NCI-H526 treated with DMSO at 0.1 percent for 48 hours (cell line): Measurements from ENCODE around the gene OTUD4.

ENCODE experiments used
- DNase-seq: peaks from one replicate; lab custom pipeline; 2025; lab: John Stamatoyannopoulos, UW

OTUD4 gene

DNA sequence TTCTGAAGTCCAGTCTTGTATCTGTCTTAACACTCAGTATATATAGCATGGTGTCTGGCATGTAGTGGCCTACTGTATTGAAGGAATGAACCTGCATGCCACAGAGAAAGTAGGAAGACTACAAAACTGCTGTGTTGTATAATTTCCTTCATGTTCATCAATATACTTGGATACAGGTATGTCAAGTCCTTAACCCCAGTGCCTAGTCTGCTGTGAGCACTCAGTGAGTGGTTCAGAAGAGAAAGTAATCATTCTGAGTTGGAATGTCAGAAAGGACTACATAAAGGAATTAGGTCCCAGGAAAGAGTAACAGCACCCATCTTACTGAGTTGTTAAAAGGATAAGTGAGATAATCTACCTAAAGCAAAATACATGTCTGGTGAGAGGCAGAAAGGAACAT lies 50.3 kb downstream of the OTUD4 start:
- DNase-seq = no peak

DNA sequence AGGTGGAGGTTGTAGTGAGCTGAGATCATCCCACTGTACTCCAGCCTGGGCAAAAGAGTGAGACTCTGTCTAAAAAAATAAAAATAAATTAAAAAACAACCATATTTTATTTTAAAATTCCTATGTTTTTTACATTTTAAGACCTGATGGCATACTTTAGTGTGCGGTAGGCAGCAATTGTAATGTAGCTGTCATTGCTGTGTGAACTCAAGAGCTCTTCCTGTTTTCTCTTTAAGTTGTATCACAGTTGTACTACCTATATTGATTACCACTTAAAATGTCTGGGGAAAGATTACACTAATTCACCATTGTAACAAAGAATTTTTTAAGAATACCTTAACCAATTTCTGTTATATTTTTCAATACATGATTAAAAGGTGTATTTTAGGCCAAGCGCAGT lies 55.0 kb downstream of the OTUD4 start:
- no peak for DNase-seq

DNA sequence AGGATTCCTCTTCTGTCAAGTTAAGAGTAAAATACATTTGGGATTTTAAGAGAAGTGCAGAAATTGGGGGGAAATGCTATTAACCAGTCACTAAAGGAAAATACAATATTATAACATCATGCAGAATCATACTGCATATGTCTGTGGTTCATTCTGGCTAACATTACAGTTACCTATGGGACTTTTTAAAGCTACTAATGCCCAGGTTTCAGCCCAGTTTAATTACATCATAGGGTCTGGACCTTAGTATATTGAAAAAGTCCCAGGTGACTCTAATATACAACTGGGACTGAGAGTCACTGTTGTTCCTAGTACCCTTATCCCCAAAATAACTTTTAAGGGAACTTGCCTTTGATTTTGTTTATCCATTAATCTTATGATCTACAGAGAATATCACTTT lies 72.3 kb downstream of the OTUD4 start:
- no peak for DNase-seq

DNA sequence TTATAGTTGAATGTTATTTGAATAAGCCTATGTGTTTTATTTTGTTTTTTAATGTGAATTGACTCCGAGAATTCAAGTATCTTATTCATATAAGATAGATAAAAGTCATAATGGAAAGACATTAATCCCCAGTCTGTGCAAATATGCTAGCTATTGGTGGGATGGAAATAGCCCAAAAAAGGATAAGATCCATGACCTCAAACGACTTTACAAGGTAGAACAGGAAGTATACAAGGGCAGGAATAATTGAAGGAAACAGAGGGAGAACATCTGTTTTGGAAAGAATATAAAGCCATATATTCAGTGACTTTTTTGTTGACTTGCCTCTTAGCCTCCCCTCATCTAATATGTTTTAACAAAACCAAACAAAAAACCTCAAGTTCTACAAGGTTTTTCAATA lies 73.3 kb downstream of the OTUD4 start:
- DNase-seq = no peak

- DNase-seq = no peak
These were observed 76.9 kb downstream of the OTUD4 start for GRCh38 chr4:145103496-145103895.

DNA sequence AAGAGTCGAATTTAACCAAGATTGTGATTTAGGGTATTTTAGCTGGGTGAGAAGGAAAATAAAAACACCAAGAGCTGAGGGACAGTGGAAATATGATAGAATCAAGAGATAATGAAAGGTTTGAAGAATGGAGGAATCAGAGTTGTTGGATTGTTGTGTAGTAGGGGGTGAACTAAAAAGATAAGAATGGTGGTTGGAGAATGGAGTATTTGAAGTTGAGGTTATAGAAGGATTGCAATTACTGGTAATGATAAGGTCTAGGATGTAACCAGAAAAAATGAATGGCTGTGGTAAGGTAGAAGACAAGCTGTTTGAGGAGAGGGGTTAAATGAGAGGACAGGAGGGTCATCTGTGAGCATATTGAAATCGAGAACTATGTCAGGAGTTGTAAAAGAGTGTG lies 77.8 kb downstream of the OTUD4 start:
- DNase-seq = no peak

- DNase-seq = no peak
These were observed 79.3 kb downstream of the OTUD4 start for GRCh38 chr4:145101091-145101490.

GRCh38 chr4:145099653-145100052 lies 80.7 kb downstream of the OTUD4 start:
- DNase-seq = no peak

DNA sequence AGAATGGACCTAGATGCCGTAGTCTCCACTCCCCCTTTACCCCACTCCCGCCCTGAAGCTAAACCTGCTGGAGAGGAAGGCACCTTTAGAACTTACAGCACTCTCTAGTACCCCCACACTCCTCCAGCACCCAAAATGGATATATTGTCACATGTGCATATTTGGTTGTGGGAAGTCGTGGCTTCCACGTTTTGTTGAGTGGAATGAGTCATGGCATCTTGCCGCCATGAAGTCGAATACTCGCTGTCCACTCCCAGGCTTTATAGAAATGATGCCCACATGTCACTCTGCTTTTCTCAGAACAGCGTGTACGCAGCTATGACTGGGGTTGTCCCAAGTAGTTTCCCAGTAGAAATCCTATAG lies 81.7 kb downstream of the OTUD4 start:
- peak; percentile 33 for DNase-seq

DNA sequence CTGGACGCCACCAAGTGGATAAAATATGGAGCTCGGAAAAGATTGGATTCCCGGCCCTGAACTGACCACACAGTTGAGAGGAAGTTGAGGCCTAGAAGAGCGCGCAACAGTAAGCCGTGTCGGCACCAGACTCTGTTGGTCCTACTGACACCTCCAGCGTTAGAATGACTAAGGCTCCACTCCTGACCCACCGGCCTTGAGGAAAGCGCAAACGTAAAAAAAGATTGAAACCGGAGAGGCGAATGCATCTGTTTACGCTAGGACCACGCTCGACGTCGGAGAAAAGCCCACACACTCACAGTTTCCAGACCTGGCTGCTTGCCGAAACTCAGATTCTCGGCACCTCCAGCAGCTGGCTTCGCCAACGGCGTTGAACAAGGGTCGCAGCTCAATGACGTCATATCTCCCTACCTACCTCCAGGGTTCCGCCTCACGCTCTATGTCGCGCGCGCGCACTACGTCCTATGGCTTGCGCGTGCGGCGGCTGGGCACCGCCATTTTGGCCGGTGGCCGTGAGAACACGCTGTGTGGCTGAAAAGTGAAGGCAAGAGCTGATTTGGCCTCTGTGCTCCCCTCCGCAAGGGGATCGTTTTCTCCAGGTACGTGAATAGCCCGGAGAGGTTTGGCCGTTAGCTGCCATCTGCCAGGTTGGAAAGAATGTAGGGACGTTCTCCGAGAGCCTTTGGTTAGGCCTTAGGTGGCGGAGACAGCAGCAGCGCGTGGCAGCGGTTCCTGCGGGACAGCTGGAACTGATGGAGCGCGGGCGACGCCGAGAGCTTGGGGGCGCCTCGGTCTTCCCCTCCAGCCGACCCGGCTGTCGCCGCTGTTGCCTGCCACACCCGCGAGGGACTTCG lies 82.3 kb downstream of the OTUD4 start, which contains the start of the genes ABCE1 and ANAPC10:
Gene ABCE1, plus strand, starts transcription at position 491 of the 854 bp plus-strand sequence. CDS start 6,102 bp downstream, outside the sequence.
Gene ANAPC10, minus strand, starts transcription at position 376 of the 854 bp plus-strand sequence. CDS start 2,097 bp downstream, outside the sequence.
- peak; percentile 96 for DNase-seq

DNA sequence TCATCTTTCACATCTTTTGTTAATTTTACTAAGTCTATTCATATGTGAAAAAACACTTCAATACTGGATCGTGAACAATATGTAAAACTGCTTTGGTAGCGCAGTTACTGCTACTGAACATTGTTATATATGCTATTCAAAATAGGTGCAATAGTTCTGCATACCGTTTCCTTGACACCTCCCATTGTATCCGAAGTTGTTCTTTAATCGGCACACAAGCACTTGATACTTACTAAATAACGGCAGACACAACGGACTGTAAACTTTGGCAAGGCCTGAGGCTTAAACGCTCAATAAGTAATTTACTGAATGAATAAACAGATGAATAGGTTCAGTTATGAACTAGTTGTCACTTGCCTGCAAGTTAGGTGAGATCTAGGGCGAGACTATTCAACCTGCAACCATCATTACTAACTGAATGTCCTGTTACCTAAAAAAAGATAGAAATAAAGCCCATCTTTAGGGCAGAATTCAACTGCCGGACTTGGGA lies 83.0 kb downstream of the OTUD4 start:
- DNase-seq = no peak

- no peak for DNase-seq
These were observed 86.8 kb downstream of the OTUD4 start for GRCh38 chr4:145093638-145094037.

- DNase-seq = no peak
These were observed 90.0 kb downstream of the OTUD4 start for GRCh38 chr4:145090380-145090779.

DNA sequence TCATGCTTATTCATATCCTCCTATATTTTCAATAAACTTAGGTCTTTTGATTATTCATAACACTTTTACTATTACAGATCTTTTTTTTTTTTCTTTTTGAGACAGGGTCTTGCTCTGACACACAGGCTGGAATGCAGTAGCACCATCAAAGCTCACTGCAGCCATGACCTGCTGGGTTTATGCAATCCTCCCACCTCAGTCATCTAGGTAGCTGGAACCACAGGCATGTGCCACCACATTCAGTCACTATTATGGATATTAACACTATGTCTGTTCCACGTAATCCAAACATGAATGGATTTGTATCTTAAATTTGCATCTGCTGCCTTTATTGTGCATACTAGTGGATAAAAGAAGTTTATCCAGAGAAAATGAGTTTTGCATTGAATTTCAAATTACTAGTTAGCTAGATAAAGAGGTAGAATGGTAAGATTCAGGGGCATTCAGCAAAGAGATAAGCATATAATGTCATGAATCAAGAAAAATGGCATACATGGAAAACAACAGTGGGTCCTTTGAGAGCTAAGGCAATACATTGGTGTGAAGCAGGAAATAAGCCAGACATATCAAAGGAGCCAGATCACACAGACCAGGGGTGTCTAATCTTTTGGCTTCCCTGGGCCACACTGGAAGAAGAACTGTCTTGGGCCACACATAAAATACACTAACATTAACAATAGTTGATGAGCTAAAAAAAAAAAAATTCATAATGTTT lies 96.3 kb downstream of the OTUD4 start:
- no peak for DNase-seq
